Osteoblast (primary cell): ENCODE measurements around the gene ELP4. TPM values are rescaled to one million over a fixed set of nuclear protein-coding genes. Genes with fewer than 3 reads are reported as not detected.

ENCODE experiments used
- DNase-seq: peaks from one replicate; pipeline ENCODE4 v3.0.0; 2011; ENCODE audit warnings: low spot score, mixed read lengths; ENCODE audit not compliant: insufficient read length; ENCODE audit errors: missing footprints
- H2AFZ ChIP-seq: 2 replicates; pipeline ENCODE4 v1.6.0; 2011; ENCODE audit warnings: mild to moderate bottlenecking, low read length
- H3K27ac ChIP-seq: 2 replicates; pipeline ENCODE4 v1.5.1; 2011; ENCODE audit warnings: mild to moderate bottlenecking, low read depth, low read length, moderate library complexity
- H3K27me3 ChIP-seq: 2 replicates; pipeline ENCODE4 v1.6.0; 2012; ENCODE audit warnings: mild to moderate bottlenecking, control low read depth, inconsistent platforms, low read length, moderate library complexity; ENCODE audit not compliant: insufficient read depth
- H3K36me3 ChIP-seq: 2 replicates; pipeline ENCODE4 v1.5.1; 2011; ENCODE audit warnings: mild to moderate bottlenecking, low read length, control low read depth, moderate library complexity; ENCODE audit not compliant: insufficient read depth
- H3K4me1 ChIP-seq: 2 replicates; pipeline ENCODE4 v1.5.1; 2011; ENCODE audit warnings: mild to moderate bottlenecking, low read length, control low read depth, moderate library complexity; ENCODE audit not compliant: insufficient read depth
- H3K4me2 ChIP-seq: 2 replicates; pipeline ENCODE4 v1.6.0; 2011; ENCODE audit warnings: mild to moderate bottlenecking, low read length; ENCODE audit not compliant: insufficient read depth
- H3K4me3 ChIP-seq: fragments of 200-600 bp; sonication (generic); 3 replicates; pipeline ENCODE4 v1.5.1; 2012; ENCODE audit warnings: mild to moderate bottlenecking, low read length, inconsistent platforms; ENCODE audit not compliant: insufficient read depth
- H3K79me2 ChIP-seq: 2 replicates; pipeline ENCODE4 v1.6.0; 2012; ENCODE audit warnings: mild to moderate bottlenecking, low read length, control low read depth, inconsistent platforms; ENCODE audit not compliant: insufficient read depth
- H3K9me3 ChIP-seq: 2 replicates; pipeline ENCODE4 v1.5.1; 2011; ENCODE audit warnings: low read depth, low read length, control low read depth
- H4K20me1 ChIP-seq: 2 replicates; pipeline ENCODE4 v1.6.0; 2012; ENCODE audit warnings: mild to moderate bottlenecking, low read length, control low read depth; ENCODE audit not compliant: insufficient read depth
- total RNA-seq: library from RNA; depleted of rRNA; stranded (reverse); fragments of >200 nt; gene quantifications from 2 replicates; pipeline ENCODE4 v1.2.3, GENCODE V29; 2012
- TF ChIP-seq, protein P1 (sequence below): IDR thresholded peaks from 2 replicates; pipeline ENCODE4 v1.5.1; 2011; ENCODE audit warnings: mild to moderate bottlenecking, low read depth, low read length, moderate library complexity; ENCODE audit errors: extremely low read depth

ELP4 gene, protein sequence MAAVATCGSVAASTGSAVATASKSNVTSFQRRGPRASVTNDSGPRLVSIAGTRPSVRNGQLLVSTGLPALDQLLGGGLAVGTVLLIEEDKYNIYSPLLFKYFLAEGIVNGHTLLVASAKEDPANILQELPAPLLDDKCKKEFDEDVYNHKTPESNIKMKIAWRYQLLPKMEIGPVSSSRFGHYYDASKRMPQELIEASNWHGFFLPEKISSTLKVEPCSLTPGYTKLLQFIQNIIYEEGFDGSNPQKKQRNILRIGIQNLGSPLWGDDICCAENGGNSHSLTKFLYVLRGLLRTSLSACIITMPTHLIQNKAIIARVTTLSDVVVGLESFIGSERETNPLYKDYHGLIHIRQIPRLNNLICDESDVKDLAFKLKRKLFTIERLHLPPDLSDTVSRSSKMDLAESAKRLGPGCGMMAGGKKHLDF
- 16.3 and 20.3 TPM in 2 replicates for total RNA-seq

DNA sequence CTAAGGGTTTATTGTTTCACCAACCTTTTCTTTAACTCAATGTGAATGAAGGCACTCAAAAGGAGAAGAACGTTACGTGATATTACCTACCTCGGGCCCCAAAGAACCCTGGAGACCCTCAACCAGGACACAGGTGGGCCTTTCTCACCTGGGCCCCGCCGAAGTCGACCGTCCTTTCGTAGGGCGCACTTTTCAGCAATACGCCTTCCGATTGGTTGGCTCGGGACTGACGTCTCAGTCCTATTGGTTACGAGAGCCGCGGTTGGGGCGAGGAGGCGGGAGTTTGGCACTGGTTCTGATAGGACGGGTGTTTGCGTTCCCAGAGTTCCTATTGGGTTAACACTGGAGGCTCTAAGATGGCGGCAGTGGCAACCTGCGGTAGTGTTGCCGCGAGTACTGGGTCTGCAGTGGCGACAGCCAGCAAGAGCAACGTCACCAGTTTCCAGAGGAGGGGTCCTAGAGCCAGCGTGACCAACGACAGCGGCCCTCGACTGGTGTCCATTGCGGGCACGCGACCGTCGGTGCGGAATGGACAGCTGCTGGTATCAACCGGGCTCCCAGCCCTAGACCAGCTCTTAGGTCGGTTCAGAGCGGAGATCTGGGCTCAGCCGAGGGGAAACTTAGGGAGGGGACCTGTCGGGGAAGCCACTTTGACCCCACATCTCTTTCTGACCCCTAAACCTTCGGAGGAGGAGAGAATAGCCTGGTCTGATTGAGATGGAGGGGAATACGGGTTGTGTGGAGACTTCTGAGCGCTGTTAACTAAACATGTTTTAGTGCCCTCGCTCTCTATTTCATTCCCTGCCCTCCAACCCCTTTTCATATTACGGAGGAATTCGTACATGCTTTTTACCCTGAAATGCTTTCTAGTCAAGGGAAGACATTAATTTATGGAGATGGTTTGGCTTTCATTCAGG is at the start of gene ELP4, which contains the start of gene IMMP1L:
ELP4 (plus strand) TSS at position 339 of the 917 bp plus-strand sequence; CDS start at position 357, 18 bp downstream.
IMMP1L (minus strand) TSS at position 194 of the 917 bp plus-strand sequence. CDS start 46,346 bp downstream, outside the sequence.
- Histone ChIP-seq H3K4me3 (peak within 1 kb of the TSS; percentile 86), H4K20me1 (no peaks in the 10 kb centered on the region), H3K9me3 (no peaks in the 10 kb centered on the region), H3K79me2 (peaks cover 60% of the 10 kb centered on the region), H3K4me2 (peak within 1 kb of the TSS; percentile 88), H2AFZ (peak within 1 kb of the TSS; percentile 99), H3K27ac (peak within 1 kb of the TSS; percentile 78), H3K27me3 (no peaks in the 10 kb centered on the region), H3K4me1 (peaks cover 11% of the 10 kb centered on the region), H3K36me3 (no peaks in the 10 kb centered on the region)
- peak; percentile 97 for DNase-seq
- TF ChIP-seq, protein P1, sequence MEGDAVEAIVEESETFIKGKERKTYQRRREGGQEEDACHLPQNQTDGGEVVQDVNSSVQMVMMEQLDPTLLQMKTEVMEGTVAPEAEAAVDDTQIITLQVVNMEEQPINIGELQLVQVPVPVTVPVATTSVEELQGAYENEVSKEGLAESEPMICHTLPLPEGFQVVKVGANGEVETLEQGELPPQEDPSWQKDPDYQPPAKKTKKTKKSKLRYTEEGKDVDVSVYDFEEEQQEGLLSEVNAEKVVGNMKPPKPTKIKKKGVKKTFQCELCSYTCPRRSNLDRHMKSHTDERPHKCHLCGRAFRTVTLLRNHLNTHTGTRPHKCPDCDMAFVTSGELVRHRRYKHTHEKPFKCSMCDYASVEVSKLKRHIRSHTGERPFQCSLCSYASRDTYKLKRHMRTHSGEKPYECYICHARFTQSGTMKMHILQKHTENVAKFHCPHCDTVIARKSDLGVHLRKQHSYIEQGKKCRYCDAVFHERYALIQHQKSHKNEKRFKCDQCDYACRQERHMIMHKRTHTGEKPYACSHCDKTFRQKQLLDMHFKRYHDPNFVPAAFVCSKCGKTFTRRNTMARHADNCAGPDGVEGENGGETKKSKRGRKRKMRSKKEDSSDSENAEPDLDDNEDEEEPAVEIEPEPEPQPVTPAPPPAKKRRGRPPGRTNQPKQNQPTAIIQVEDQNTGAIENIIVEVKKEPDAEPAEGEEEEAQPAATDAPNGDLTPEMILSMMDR = no peak

DNA sequence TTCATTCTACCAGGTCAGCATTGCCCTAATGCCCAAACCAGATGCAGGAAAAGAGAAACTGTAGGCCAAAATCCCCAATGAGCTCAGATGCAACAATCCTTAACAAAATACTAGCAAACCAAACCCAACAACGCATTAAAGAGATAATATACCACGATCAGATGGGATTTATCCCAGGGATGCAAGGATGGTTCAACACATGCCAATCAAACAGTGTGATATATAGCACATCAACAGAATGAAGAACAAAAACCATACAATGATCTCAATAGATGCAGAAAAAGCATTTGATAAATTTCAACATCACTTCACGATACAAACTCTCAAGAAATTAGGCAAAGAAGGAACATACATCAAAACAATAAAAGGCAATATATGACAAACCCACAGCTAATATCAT is 45.1 kb upstream of the ELP4 start:
- no peak overlapping the region for H3K4me3 ChIP-seq
- TF ChIP-seq, protein P1 = no peak
- H3K36me3 ChIP-seq = no peaks in the 10 kb centered on the region
- H2AFZ ChIP-seq = no peak overlapping the region
- H3K4me2 ChIP-seq = no peak overlapping the region
- no peaks in the 10 kb centered on the region for H3K27me3 ChIP-seq
- DNase-seq = no peak
- H4K20me1 ChIP-seq = no peaks in the 10 kb centered on the region
- H3K9me3 ChIP-seq = no peaks in the 10 kb centered on the region
- H3K27ac ChIP-seq = no peak overlapping the region
- H3K4me1 ChIP-seq = no peaks in the 10 kb centered on the region
- no peaks in the 10 kb centered on the region for H3K79me2 ChIP-seq

DNA sequence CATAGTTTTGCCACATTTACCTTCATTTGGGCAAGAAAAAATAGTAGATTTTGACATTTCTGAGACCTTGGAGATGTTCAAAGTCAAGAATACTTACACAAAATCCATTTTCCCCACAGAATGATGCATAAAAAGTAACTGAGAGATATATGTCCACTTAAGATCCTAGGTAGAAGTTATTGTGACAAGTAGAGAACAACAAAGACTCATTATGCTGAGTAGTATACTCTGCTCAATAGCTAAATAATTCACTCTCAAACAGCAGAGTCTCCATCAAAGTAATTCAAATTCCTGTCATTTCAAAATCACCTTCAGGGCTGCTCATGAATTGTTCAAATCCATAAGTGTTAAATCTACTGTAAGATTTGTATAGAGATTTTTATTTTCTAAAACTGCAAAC is 35.5 kb upstream of the ELP4 start:
- no peak overlapping the region for H3K4me2 ChIP-seq
- no peak overlapping the region for H3K4me3 ChIP-seq
- H3K27me3 ChIP-seq = no peaks in the 10 kb centered on the region
- H3K4me1 ChIP-seq = no peaks in the 10 kb centered on the region
- no peak overlapping the region for H3K27ac ChIP-seq
- no peaks in the 10 kb centered on the region for H3K36me3 ChIP-seq
- H4K20me1 ChIP-seq = peaks cover 5% of the 10 kb centered on the region
- no peak overlapping the region for H2AFZ ChIP-seq
- DNase-seq = no peak
- peaks cover 4% of the 10 kb centered on the region for H3K79me2 ChIP-seq
- no peaks in the 10 kb centered on the region for H3K9me3 ChIP-seq
- TF ChIP-seq, protein P1 = no peak
